Suprapubic skin (tissue), 4 donors: ENCODE measurements around the gene INTS6L.
"Not testable (repeated sequence)": the region's sequence is repeated elsewhere in the genome, so short reads cannot be mapped to it uniquely, and the experiment has no call there.

Experiments used
- EP300 ChIP-seq: sonication (generic); formaldehyde crosslinking; IDR thresholded peaks from one replicate; pipeline ENCODE4 v1.6.1; 2017; ENCODE audit warnings: antibody characterized with exemption
- POLR2A ChIP-seq, 2 donors: fragments of 450-650 bp; IDR thresholded peaks; one replicate each; pipeline ENCODE4 v1.6.1; 2017; ENCODE audit warnings: antibody characterized with exemption in 2 of 2, mild to moderate bottlenecking in 2 of 2, moderate library complexity in 2 of 2
- POLR2AphosphoS5 ChIP-seq, 3 donors: sonication (generic); formaldehyde crosslinking; IDR thresholded peaks; one replicate each; pipeline ENCODE4 v1.6.1; 2017; ENCODE audit warnings: antibody characterized with exemption in 3 of 3
- TF ChIP-seq, protein P1 (sequence below), 2 donors: fragments of 200-600 bp in 1 of 2; fragments of 450-650 bp in 1 of 2; sonication (generic) in 1 of 2; IDR thresholded peaks; one replicate each; pipeline ENCODE4 v1.5.1; 2016 to 2019; ENCODE audit warnings: antibody characterized with exemption in 2 of 2, mild to moderate bottlenecking in 1 of 2, moderate library complexity in 1 of 2

GRCh38 chrX:135594049-135594448 lies 73.6 kb downstream of the INTS6L start:
- TF ChIP-seq, protein P1, sequence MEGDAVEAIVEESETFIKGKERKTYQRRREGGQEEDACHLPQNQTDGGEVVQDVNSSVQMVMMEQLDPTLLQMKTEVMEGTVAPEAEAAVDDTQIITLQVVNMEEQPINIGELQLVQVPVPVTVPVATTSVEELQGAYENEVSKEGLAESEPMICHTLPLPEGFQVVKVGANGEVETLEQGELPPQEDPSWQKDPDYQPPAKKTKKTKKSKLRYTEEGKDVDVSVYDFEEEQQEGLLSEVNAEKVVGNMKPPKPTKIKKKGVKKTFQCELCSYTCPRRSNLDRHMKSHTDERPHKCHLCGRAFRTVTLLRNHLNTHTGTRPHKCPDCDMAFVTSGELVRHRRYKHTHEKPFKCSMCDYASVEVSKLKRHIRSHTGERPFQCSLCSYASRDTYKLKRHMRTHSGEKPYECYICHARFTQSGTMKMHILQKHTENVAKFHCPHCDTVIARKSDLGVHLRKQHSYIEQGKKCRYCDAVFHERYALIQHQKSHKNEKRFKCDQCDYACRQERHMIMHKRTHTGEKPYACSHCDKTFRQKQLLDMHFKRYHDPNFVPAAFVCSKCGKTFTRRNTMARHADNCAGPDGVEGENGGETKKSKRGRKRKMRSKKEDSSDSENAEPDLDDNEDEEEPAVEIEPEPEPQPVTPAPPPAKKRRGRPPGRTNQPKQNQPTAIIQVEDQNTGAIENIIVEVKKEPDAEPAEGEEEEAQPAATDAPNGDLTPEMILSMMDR (IDR thresholded peaks at IDR 0.05): not testable (repeated sequence)
- not testable (repeated sequence) for TF ChIP-seq POLR2AphosphoS5 (IDR thresholded peaks at IDR 0.05); EP300; POLR2A (IDR thresholded peaks at IDR 0.05)
